MCF 10A (cell line): Measurements from ENCODE around the gene MARCKS. TPM values are rescaled to one million over a fixed set of nuclear protein-coding genes. Genes with fewer than 3 reads are reported as not detected.

Source experiments
- BruUV-seq: library from RNA; stranded (reverse); fragments of 400-500 nt; replicated peaks from 2 replicates; lab custom pipeline; 2021; lab: Mats Ljungman, UMichigan
- CTCF ChIA-PET: fragments of 300-600 bp; sonication (Branson Sonifier 250); formaldehyde crosslinking; extraction: SDS; loops from one replicate; lab custom pipeline; 2021; ENCODE audit warnings: antibody characterized with exemption, inconsistent platforms; lab: Yijun Ruan, JAX
- POLR2A ChIA-PET: fragments of 300-600, 350-650 bp; sonication (Branson Sonifier 250); formaldehyde crosslinking; extraction: SDS; loops from one replicate; lab custom pipeline; 2020; ENCODE audit warnings: antibody characterized with exemption, inconsistent platforms; lab: Yijun Ruan, JAX
- DNase-seq: peaks from one replicate; pipeline ENCODE4 v3.0.0-alpha.2; 2018; ENCODE audit not compliant: unreplicated experiment
- H3K27ac Mint-ChIP-seq: one replicate; pipeline ENCODE4 v1.8.0; 2022; ENCODE audit warnings: mild to moderate bottlenecking, low read depth, mixed read lengths; ENCODE audit not compliant: unreplicated experiment
- H3K27me3 Mint-ChIP-seq: one replicate; pipeline ENCODE4 v1.8.0; 2022; ENCODE audit warnings: mixed read lengths; ENCODE audit not compliant: insufficient read depth, unreplicated experiment
- H3K36me3 Mint-ChIP-seq: one replicate; pipeline ENCODE4 v1.8.0; 2022; ENCODE audit warnings: mild to moderate bottlenecking, moderate library complexity, mixed read lengths; ENCODE audit not compliant: insufficient read depth, unreplicated experiment
- H3K4me1 Mint-ChIP-seq: one replicate; pipeline ENCODE4 v1.8.0; 2022; ENCODE audit warnings: mixed read lengths; ENCODE audit not compliant: insufficient read depth, unreplicated experiment
- H3K4me3 Mint-ChIP-seq: one replicate; pipeline ENCODE4 v1.8.0; 2022; ENCODE audit warnings: mild to moderate bottlenecking, moderate library complexity, mixed read lengths; ENCODE audit not compliant: unreplicated experiment
- H3K9me3 Mint-ChIP-seq: one replicate; pipeline ENCODE4 v1.8.0; 2022; ENCODE audit warnings: mixed read lengths; ENCODE audit not compliant: unreplicated experiment
- intact Hi-C: fragments of 100-400 bp; cut with micrococcal nuclease; formaldehyde crosslinking; loops from 2 replicates; pipeline ENCODE4 v1.14.1; 2022
- total RNA-seq: library from RNA; stranded (reverse); gene quantifications from 2 replicates; pipeline ENCODE4 v1.2.3, GENCODE V29; 2022
- TF ChIP-seq, protein P1 (sequence below): fragments of 200-600 bp; IDR thresholded peaks from one replicate; pipeline ENCODE4 v1.8.0; 2022; ENCODE audit warnings: antibody characterized with exemption, mild to moderate bottlenecking; ENCODE audit not compliant: unreplicated experiment

The MARCKS gene
- total RNA-seq, 1 experiment from 2014 or later, result 39.3 TPM

DNA sequence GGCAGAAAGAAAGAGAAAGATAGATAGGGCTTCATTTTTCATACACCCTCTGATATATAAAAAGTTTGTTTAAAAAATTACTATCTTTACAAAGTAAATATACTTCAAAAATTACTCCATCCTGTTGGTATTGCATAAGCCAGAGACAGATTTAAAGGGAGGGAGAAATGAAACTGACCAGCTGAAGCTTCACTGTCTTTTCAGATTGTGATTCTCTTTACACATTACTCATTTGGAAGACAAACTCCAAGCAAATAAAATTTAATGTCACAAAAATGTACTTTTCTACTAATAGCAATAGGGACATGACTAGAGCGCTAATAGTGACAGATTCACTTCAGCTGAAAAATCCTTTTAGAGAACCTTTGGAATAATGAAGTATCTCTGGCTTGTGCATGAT, 38.6 kb upstream of the MARCKS start:
- TF ChIP-seq, protein P1, sequence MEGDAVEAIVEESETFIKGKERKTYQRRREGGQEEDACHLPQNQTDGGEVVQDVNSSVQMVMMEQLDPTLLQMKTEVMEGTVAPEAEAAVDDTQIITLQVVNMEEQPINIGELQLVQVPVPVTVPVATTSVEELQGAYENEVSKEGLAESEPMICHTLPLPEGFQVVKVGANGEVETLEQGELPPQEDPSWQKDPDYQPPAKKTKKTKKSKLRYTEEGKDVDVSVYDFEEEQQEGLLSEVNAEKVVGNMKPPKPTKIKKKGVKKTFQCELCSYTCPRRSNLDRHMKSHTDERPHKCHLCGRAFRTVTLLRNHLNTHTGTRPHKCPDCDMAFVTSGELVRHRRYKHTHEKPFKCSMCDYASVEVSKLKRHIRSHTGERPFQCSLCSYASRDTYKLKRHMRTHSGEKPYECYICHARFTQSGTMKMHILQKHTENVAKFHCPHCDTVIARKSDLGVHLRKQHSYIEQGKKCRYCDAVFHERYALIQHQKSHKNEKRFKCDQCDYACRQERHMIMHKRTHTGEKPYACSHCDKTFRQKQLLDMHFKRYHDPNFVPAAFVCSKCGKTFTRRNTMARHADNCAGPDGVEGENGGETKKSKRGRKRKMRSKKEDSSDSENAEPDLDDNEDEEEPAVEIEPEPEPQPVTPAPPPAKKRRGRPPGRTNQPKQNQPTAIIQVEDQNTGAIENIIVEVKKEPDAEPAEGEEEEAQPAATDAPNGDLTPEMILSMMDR, result no peak
- ChIA-PET POLR2A (interaction anchor here (0.7 kb wide), 1 partner anchor 18 kb away, joined by 3 read pairs; no protein-coding TSS in a partner anchor), CTCF (no interaction called here)
- no peak for DNase-seq
- Mint-ChIP-seq H3K27ac (no peak overlapping the region), H3K4me1 (no peaks in the 10 kb centered on the region), H3K36me3 (no peaks in the 10 kb centered on the region), H3K27me3 (no peaks in the 10 kb centered on the region), H3K4me3 (no peak overlapping the region), H3K9me3 (no peaks in the 10 kb centered on the region)
- no TSS peak for BruUV-seq
- intact Hi-C loops, result no loop called here

DNA sequence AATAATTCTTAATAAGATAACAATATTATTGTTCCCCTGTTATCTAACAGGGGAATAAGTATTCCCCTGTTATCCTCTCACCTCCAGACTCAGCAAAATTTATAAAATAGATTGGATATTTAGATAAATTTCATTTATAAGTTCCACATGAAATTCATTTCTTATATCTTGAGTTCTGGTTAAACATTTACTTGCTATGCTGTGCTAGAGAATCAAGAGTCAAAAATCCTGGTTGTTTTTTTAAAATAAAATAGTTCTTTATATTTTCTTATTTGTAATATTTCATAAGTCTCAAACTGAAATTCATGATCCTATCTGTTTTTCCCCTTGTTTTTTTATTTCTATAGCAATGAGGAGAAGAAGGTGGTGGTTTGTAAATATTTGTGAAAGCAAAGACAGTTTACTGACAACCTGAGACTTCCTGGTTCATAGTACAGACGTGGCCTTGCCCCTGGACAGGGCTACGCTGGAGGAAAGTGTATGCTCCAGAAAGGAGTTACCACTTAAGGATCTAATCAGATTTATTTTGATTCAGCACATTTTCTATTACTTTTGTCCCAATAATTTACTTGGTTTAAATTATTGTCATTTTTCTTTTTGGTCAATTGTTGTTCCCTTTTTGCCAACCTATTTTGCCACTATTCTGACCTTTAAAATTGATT, 37.8 kb upstream of the MARCKS start:
- CTCF ChIA-PET, result no interaction called here
- Mint-ChIP-seq H3K4me3 (no peak overlapping the region), H3K27me3 (no peaks in the 10 kb centered on the region), H3K4me1 (no peaks in the 10 kb centered on the region), H3K9me3 (no peaks in the 10 kb centered on the region), H3K36me3 (no peaks in the 10 kb centered on the region), H3K27ac (no peak overlapping the region)
- no TSS peak for BruUV-seq
- POLR2A ChIA-PET, result no interaction called here
- TF ChIP-seq, protein P1, result no peak
- no peak for DNase-seq
- intact Hi-C loops, result no loop called here

DNA sequence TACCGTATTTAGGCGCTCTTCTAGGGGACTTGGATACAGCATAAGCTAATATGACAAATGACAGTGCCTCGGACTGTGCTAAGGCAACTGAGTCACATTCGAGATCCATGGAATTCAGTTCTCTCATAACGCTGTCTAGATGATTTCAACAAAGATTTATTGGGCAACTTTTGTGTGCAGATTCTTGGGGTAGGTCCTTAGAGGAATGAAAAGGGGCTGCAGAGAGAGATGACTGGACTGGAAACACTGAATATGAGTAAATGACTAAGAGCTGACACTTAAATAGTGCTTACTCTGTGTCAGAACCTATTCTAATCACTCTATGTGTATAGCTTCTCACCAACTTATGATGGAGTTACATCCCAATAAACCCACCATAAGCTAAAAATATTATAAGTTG, 36.4 kb upstream of the MARCKS start:
- no TSS peak for BruUV-seq
- Mint-ChIP-seq H3K9me3 (no peaks in the 10 kb centered on the region), H3K27ac (no peak overlapping the region), H3K4me3 (no peak overlapping the region), H3K27me3 (no peaks in the 10 kb centered on the region), H3K4me1 (no peaks in the 10 kb centered on the region), H3K36me3 (no peaks in the 10 kb centered on the region)
- CTCF ChIA-PET, result interaction anchor here (0.6 kb wide), 2 partner anchors 155 to 254 kb away, joined by 3 read pairs; no protein-coding TSS in a partner anchor
- POLR2A ChIA-PET, result interaction anchor here (0.5 kb wide), 1 partner anchor 209 kb away, joined by 3 read pairs; no protein-coding TSS in a partner anchor
- DNase-seq, result no peak
- TF ChIP-seq, protein P1, result no peak
- intact Hi-C loops, result no loop called here

DNA sequence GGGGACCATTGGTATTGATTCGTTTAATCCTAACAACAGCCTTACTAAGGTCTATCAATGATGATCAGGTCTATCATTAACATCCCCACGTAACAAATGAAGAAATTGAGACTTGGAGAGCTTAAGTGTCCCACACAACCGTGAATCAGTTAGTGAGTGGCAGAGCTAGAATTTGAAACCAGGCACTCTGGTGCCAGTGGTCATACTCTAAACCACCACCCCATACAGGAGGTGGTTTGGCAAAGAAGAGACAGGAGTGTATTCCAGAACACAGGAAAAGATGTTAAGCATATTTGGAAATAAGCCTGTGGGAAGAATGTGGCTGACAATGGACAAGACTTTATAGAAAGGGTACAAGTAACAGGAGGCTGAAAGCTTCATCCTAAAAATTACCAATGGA, 35.7 kb upstream of the MARCKS start:
- TF ChIP-seq, protein P1, result no peak
- H3K27me3 Mint-ChIP-seq, result no peaks in the 10 kb centered on the region
- H3K4me3 Mint-ChIP-seq, result no peak overlapping the region
- no peak for DNase-seq
- BruUV-seq, result no TSS peak
- H3K27ac Mint-ChIP-seq, result no peak overlapping the region
- POLR2A ChIA-PET, result interaction anchor here (0.5 kb wide), 1 partner anchor 209 kb away, joined by 3 read pairs; no protein-coding TSS in a partner anchor
- CTCF ChIA-PET, result interaction anchor here (0.6 kb wide), 1 partner anchor 255 kb away, joined by 3 read pairs; no protein-coding TSS in a partner anchor
- no peaks in the 10 kb centered on the region for H3K4me1 Mint-ChIP-seq
- no peaks in the 10 kb centered on the region for H3K9me3 Mint-ChIP-seq
- no peaks in the 10 kb centered on the region for H3K36me3 Mint-ChIP-seq
- intact Hi-C loops, result no loop called here
